Measurements from ENCODE around the gene TSHZ3.

The TSHZ3 gene

DNA sequence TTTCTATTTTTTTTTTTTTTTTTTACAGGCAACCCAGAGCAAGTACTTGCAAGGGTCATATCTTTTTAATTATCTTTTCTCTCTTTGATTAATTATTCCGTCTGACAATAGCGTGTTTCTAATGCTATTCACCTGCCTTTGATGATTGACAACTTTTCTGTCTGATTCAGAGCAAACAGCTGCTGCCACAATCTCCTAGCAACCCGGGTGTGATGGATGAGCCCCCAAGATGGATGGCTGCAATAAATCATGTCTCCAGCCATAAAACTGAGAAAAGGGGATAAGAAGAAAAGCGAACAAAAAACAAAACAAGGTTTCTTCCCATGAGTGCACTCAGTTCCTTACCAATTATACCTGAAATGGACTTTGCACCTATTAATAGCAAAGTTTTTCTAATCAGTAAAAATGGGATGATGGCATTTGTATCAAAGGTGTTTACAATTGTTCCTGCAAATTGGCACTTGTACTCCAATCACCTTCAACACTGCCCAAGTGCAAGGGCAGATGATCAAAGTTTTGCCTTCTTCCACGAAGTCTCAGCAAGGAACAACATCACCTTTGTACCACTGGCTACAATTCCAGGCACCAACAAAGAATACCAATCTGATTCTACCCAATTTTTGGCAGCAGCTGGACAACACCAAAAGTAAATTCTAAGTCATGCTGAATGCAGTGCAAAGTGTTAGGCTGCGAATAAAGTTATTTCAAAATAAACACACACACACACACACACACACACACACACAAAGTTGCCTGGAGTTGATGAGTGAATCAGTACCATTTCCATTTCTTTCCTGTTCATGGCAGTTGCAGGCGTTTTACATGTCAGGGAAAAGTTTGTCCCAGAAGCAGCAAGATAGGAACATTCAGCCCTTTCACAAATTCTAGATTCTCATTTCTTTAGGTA is 12.0 kb downstream of the TSHZ3 start:
- DNase-seq, result no peak

DNA sequence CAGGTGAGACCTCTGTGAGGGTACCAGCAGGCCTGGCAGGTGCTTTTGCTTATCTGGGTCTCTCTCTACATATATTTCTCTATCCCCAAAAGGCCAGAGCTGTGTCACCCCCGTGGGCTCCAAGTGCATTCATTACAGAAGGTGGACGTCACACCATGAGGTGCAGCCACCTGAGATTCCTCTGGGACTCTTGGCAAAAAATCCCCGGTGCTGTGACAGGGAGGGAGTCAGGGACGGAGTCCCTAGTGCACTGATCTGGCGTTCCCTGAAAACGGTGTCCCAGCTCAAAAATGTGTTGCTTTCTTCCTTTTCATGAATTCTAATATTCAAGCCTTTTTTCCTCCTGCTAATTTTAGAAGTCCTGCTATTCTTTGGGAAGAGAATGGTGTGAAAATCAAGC is 13.5 kb downstream of the TSHZ3 start:
- DNase-seq, result no peak

DNA sequence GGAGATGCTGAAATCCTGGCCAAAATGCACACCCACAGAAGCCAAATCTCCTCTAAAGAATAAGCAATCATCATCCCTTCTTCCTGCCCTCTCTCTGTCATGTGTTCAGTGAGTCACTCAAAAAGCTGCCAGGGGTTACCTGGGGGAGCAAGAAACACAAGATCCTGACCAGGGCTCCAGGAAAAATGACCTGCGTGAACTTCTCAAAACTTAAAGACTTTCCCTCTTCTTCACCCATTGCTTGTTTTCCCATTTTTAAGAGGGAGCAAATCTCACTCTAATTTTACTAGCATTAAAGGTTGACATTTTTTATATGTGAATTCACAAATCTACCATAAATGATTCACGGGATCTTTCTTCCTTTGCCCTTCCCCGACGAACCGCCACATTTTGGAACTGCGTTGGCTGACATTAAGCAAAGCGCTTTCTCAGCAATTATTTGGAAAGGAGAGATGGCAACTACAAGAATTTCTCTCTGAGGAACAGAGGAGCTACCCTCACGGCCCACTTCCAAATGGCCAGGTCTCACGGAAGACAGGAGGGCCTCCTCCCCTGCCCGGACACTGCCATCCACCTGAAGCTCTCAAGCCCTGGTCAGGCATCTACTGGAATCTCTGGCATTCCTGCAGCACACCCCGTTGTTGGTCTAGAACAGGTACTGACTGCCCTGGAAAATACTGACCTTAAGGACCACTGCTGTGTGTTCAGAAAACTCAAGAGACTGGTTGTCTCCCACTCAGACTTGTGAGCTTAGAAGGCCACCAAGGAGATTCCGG is 14.2 kb downstream of the TSHZ3 start:
- DNase-seq, result no peak

DNA sequence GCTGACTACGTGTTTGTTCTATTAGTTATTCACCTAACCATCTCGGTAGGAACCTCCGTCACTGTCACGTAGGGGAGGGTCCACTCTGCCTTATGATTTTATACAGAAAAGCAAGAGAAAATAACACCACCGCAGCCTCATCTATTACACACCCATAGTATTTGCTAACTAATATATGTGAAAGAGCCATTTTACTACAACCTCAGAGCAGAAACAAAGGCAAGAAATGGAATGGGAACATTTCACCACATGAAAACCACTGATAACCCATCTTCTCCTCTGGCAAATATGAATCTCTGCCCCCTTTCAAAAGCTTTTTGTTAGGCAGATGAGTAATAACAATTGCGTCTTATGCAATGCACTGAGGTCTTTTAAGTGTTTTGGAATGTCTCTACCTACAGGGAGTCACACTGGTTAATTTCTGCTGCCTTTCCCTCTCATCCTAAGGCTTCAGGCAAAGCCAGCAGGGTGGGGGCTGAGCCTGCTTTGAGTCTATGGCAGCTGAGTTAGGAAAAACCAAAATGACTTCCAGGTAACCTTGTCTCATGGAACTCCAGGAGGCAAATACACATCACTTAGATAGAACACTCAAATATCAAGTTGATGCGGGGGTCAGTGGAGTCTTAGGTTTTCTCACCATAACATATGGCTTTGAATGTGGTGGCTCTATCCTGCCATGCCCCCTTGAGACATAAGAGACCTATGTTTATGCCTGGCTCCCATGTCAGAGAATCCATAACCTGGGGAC is 15.0 kb downstream of the TSHZ3 start:
- DNase-seq, result no peak

DNA sequence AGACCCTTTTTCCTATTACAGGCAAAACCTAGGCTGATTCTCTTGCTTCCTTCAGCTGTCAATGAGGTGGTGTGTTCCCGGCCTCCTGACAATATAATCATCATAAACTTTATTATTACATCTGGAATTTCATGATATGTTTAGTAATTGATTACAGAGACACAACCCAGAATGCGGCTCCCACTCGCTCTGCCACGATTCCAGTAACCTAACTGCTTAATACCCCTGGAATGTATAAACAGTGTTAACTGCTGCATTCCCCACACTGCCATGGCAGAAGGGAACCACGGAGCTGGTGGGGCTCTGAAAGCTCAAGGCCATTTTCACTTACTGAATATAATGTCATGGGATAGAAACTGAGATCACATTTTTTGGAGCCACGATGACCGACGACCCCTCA is 17.1 kb downstream of the TSHZ3 start:
- no peak for DNase-seq

DNA sequence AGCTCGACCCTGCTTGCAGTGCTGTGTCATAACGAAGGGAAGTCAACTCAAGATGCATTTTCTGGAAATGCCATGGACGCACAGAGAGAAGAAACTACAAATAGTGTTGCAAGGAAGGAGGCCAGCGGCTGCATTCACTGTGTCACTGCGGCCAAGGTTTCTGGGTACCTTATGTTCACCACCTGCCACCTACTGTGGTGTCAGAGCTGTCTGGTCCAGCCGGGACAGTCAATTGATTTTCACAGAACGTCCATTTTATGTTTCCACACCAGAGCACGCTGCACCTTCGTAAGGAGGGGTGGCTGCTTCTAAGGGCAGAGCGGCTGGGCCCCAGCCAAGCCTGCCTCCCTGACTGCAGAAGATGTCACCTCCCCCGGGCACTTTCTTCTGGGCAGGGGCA is 17.7 kb downstream of the TSHZ3 start:
- no peak for DNase-seq

DNA sequence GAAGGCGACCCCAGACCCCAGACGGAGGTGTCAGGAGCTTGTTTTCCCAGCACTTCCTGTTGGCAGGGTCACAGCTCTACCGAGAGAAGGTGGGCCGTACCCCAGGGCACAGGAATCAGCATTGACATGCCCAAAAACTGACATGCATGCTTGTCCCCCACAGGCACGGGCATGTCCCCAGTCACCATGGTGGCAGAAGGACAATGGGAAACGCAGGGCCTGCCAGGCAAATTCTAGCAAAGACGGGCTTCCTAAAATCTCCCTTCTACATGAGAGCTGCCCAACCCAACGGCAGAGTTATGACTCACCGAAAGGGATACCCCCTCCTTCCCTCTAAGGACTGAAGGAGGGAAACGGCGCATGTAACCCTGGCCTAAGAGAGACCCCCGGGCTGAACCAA is 18.5 kb downstream of the TSHZ3 start:
- no peak for DNase-seq

DNA sequence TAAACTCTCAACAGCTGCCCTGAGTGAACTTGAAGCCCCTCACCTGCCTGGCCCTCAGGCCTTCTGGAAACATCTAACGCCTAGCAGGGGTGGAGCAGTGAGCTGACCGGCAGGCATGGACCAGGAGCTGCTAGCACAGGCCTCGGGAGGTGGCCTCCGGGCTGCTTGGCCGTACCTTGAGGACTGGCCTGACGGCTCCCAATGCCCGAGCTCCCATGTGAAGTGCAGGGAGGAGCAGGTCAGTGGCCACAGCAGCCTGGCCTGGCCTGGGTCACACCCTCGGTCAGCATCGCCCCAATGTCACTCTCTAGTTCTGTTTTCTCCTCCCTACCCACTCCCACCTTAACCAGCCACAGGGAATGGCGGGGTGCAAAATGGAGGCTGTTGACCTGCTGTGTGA is 19.0 kb downstream of the TSHZ3 start:
- no peak for DNase-seq

DNA sequence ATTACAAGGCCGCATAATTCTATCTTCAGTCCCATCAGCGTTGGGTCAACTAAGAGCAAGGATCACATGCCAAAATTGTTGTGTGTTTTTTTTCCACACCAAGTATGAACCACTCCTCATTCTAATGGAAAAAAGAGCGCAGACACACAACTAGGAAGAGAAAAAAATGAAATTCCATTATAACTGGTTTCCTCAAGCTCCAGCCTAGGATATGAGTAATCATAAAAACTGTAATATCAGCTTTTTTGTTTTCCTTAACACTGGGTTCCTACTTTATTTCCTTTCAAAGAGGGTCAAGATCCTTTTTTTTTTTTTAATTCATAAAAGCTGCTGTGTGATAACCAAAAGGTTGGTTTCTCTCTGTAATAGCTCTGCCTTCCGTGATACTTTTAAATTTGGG is 19.4 kb downstream of the TSHZ3 start:
- DNase-seq, result no peak

DNA sequence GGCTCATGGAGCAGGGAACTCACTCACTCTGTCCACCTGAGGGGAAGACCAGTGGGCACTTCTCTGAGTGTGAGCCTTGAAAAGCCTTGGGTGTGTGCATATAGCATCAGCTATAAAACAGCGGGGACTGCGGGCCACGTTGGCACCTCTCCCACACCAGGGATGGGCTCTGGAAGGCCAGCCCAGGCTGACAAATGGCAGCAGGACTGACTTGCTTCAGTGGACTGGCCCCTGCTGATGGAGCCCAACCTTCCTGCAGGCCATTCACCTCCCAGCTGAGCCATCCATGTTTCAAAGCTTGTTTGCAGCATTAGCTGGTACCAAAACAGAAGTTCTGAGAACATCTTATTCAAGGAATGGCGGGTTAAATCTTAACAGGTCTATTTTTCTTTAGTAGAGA is 21.0 kb downstream of the TSHZ3 start:
- no peak for DNase-seq

DNA sequence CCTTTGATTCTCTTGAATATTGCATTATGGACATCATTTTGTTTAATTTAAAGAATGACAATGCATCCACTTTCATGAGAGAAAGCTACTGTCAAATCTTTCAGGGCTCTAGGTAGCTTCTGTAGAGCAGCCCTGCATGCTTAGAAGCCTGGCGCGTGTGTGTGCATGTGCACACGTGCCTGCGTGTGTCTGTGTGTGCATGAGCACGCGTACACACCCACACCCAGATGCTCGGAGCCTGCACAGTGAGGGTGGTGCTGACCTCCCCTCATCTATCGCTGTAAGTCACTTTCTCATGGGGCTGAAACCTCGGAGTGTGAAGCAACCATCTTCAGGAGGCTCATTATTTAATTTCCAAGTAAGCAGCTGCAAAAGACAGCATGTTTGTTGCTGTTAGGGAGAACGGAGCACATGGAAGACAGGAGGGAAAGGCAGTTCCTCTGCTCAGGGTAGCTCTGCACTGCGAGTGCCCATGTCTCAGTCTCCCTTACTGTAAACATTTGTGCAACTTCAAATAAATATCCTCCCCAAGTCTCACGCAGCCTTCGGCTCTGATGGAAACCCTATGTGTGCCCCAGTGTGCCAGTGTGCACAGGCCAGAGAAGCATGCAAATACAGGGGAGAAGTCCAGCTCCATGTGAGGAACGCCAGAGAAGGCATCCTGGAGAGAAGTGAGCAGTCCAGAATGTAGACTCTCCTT is 22.8 kb downstream of the TSHZ3 start:
- DNase-seq, result no peak

DNA sequence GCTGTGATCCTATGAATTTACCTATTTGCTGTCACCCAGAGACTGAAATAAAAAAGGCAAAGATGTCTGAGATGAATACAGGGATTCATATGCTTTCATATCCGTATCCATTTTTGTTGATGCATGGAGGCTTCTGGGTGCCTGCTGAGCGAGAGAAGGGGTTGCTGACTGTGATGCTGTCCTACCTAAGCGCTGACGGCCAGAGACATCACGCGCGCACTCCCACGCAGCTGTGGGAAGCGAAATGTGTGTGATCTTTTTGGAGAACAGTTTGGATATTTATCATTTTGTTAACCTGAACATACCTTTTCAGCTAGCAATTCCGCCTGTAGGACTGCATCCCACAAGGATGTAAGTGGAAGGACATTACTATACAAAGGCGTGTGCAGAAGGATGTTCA is 23.9 kb downstream of the TSHZ3 start:
- no peak for DNase-seq

DNA sequence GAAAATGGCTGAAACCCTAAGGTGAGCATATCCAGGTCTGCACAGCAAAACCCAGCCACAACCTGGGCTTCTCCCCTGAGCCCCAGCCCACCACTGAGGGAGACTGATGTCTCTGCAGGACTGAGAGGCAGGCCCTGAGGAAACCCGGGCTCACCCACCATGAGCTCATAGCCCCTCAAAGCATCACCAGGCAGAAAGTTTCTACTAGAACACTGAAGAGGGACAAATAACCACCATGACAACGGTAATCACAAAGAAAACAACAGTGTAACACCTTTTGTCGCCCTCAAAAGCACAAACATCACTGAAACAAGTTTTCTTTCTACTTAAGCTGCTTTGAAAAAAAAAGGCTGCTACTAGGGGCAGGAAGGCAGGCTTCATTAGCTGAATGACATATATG is 29.8 kb downstream of the TSHZ3 start:
- DNase-seq, result no peak

DNA sequence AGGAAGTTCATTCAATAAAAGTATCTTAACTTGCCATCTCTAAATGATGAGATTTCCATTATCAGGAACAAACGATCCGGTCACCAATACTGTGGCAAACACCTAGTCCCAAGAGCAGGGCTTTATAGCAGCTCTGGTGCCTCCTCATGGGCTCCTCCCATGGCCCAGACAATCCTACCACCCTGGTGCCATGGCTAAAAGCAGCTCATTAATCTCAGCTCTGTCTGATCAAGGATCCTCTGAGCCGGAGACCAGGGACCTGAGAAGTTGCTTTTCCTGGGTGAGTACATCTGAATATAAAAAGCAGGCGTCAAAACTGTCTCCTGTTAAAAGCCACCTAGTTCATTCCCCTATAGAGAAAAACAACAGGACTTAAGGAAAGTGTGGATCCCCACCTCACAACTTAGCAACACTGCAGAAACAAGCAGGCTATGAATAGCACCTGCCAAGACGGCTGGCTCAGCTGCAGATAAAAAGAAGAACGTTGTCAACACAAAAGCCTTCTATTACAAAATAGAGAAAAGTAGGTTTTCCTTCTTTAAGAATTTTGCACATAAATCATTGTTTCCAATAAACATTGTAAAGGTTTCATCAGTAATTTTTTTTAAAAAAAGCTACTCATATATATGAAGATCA is 30.3 kb downstream of the TSHZ3 start:
- no peak for DNase-seq

DNA sequence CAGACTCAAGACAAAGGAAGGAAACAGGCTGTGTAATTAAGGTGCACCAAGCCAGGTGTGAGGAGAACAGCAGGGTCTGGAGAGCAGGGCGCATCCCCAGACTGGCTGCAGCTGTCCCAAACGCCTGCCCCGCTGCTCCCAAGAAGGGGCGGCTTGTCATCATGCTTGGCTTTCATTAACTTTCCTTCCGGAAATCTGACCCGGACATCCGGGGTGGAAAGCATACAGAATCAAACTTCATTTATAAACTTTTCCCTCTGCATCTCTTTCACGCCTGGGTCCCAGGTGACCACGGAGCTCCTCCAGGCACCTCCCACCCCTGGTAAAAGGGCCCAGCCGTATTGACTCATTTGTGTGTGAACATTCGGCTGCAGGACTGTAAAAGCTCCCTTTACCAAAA is 31.7 kb downstream of the TSHZ3 start:
- no peak for DNase-seq

DNA sequence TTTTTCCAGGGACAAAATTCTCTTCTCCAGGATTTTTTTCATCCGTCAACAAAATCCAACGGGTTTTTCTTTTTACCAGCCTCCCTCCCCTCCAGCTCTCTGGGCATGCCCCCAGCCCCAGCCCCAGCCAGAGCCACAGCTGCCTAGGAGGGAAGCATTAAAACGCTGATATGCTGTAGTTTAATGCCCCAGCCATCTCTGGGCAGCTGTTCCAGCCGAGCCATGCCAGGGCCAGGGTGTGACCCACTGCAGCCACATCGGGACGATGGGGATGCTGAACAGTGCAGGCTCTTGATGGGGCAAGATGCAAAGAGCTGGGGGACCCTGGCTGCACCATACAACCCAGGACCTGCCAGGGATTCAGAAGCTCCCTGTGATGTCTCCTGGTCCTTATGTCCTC is 32.1 kb downstream of the TSHZ3 start:
- no peak for DNase-seq

DNA sequence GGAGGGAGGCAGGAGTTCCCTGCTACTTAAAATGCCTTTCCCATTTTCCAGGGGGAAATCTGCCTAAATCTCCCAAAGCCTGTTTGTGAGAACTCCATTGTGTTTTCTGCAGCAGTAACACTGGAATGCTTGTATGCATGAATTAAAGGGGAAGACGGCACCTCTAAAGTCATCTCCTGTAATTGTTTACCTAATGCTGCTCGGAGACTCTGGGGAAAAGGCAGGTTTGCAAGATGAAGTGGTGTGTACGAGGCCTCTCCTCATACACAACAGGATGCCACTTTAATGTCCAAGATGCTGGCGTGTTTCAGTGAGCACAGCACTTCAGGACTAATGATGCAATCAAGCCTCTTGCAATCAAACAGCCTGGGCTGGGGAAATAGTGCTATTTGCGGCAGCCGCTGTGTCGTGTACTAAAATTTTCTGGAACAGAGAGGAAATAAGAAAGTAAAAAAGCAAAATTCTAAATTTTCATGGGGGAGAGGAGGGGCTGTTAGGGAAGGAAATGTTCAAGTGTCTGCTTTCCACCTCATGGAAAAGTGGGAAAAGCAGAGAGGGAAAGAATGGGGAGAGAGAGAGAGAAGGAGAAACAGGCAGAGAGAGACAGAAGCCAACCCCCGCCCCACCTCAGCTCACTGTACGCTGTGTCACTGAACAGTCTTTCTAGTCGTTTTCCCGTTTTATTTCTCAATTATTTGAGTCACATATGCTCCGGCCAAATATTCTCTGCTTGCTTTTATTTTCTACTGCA is 32.9 kb downstream of the TSHZ3 start:
- no peak for DNase-seq

DNA sequence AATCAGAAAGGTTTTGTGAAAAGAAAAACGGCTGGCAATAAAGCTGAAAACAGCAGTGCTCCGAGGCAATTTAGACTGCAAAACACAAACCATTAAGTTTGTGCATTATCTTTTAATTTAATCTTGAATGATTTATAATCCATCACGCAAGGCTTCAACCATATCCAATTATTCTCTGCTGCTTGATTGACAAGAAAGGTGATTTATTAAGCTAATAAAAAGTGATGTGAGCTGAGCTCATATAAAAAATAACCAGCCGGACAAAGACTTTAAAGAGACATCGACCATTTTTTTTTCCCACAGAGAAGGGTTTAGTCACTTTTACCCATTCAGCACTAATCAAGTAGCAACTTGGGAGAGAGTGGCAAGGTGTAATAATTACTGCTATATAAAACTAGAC is 33.6 kb downstream of the TSHZ3 start:
- no peak for DNase-seq

DNA sequence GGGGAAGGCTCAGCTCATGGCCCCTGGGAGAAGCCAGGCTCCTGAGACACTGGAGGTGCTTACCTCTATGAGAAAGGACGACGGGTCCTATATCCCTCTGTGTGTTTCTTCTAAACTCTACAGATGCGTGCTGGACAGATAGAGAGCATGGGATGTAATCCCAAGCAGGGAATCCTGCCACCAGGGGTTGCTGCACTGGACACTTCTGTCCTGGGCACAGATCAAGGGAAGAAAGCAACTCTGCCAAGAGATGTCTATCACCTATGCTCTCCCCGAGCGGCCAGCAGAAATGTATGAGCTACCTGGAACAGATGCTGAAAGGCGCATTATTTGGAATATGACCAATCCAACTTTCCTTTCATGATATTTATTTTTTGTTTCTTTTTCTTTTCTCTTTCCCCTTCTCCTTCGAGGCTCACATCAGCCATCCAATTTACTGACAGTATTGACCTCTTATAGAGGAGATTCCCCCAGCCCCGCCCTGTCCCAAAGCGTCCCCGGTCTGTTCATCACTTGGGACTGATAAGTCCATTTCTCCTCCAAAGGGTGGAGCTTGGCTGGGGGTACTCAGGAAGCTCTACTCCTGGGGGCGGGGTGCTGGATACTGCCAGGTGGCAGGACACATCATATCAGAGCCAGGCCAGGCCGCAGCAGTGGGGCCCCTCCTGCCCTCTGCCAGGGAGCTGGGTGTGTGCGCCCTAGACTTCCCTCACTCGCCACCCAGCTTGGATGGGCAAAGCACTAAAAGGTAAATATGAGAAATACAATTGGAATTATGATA is 34.2 kb downstream of the TSHZ3 start:
- no peak for DNase-seq

DNA sequence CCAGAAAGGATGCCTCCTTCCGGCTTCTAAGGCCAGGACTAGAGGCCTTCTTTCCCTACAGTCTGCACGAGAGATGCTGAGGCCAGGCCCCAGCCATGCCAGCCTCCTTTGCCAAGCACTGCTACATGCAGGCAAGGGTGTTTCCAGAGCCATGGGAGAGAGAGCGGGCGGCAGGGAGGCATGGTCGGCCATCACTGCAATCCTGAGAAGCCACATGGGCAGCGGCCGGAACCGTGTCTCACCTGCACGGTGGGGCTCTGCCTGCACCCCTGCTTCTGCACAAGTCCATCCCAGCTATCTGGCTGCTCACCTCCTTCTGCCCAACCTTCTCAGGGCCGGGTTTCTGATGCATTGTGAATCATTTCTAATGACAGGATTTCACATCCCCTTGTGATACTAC is 35.1 kb downstream of the TSHZ3 start:
- DNase-seq, result no peak

All from CD4-positive, alpha-beta T cell treated with Interleukin-12 subunit alpha and Interleukin-12 subunit beta, for 1 hour (primary cell).